Transverse colon (tissue), 4 donors: ENCODE data around the gene RFTN1.

ENCODE experiments used
- CTCF ChIP-seq, 5 experiments: fragments of 200-600 bp in 3 of 5; fragments of 450-650 bp in 2 of 5; sonication (generic) in 3 of 5; IDR thresholded peaks; 1 replicate in 2 of 5; 2 replicates in 3 of 5; pipeline ENCODE4 v1.5.1; 2016 to 2017; ENCODE audit warnings: antibody characterized with exemption in 5 of 5, inconsistent platforms in 3 of 5, mild to moderate bottlenecking in 2 of 5, moderate library complexity in 1 of 5
- POLR2A ChIP-seq: fragments of 450-650 bp; IDR thresholded peaks from one replicate; pipeline ENCODE4 v1.6.1; 2016; ENCODE audit warnings: antibody characterized with exemption, mild to moderate bottlenecking, moderate library complexity
- POLR2AphosphoS5 ChIP-seq, 3 donors: sonication (generic); formaldehyde crosslinking; IDR thresholded peaks; one replicate each; pipeline ENCODE4 v1.6.1; 2016; ENCODE audit warnings: antibody characterized with exemption in 3 of 3

- TF ChIP-seq POLR2AphosphoS5 (IDR thresholded peaks at IDR 0.05) (no peak), CTCF (IDR thresholded peaks at IDR 0.05) (no peak), POLR2A (no peak)
Observed at GRCh38 chr3:16468336-16469098, 45.0 kb downstream of the RFTN1 start.
